HG03139 (cell line): Measurements from ENCODE around the gene CEP170B.
"Not testable (repeated sequence)": the region's sequence is repeated elsewhere in the genome, so short reads cannot be mapped to it uniquely, and the experiment has no call there.

Experiments
- ATAC-seq: cut with Tn5 transposase; IDR thresholded peaks from one replicate; pipeline ENCODE4 v1.9.1; 2021; ENCODE audit not compliant: unreplicated experiment

Gene CEP170B

DNA sequence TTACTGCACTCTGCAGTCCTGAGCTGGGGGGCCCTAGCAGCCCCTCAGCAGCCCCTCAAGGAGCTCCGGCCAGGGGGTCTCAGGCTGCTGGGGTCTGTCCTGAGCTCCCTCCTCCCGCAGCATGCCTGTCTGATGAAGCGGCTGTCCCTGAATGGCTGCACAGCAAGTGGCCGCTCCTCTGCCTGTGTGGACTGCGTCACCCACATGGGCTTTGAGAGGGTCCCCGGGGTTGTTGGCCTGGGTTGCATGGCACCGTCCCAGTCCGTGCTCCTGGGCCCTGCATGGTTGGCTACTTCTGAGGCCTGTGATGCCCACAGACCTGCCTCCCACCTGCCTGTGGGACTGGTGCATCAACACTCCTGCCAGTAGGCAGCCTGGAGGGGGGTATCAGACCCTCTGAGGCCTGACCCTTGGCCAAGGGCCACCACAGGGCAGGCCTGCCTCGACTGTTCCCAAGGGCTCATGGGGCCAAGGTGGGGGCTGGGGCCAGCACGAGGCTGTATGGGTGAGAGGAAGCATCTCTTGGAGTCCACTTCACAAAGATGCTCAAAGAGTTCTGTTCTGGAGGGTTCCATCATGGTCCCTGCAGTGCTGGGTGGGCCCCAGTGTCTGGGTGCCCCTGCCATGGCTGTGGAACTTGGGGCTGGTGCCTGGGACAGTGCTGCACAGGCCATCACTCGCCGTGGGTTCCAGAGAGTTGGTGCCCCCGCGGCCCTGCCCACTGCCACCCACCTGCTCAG, 12.2 kb downstream of the CEP170B start:
- no peak for ATAC-seq

DNA sequence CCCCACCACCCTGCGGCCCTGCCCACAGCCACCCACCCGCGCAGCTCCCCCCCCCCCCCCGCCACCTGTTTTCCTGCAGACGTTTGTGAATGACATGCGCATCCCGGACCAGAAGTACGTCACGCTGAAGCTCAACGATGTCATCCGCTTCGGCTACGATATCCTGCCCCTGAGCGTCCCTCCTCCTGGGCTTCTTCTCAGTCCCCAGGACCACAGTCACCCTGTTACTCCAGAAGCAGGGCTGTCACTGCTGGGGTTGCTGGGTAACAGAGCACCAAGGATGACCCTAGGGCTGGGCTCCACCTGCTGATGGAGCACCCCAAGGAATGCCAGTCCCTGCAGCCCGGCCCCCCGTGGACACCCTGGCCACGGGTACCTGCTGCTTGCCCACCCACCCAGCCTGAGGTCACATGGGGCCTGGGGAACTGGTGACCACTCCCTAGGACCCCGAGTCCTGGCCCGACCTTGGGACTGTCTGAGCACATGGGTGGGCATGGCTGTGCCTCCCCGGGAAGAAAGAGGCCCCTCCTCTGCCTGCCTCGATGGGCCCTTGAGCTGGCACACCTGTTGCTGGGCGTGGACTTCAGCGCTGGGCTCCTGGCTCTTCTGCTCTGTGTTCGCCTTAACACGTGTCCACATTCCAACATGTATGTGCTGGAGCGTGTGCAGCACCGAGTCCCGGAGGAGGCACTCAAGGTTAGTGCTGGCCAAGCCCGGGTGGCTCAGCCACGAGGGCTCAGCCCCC, 12.9 kb downstream of the CEP170B start:
- no peak for ATAC-seq

DNA sequence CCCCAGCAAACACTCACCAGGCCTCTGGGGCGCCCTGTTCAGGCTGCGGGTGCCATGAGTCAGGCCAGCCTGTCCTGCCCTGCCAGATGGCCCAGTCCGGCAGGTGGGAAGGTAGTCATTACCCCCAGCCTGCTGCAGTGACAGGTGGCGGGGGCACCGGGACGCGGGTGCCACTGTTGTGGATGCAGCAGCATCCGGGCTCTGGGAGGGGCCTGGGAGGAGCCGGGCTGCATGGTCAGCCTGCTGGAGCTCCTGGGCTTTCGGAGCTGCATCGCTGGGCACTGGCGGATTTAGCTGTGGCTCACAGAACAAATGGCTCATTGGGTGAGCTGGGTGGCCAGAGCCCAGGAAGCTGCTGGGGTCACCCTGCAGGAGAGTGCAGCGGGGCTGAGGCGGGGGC, 13.5 kb downstream of the CEP170B start:
- ATAC-seq: no peak

DNA sequence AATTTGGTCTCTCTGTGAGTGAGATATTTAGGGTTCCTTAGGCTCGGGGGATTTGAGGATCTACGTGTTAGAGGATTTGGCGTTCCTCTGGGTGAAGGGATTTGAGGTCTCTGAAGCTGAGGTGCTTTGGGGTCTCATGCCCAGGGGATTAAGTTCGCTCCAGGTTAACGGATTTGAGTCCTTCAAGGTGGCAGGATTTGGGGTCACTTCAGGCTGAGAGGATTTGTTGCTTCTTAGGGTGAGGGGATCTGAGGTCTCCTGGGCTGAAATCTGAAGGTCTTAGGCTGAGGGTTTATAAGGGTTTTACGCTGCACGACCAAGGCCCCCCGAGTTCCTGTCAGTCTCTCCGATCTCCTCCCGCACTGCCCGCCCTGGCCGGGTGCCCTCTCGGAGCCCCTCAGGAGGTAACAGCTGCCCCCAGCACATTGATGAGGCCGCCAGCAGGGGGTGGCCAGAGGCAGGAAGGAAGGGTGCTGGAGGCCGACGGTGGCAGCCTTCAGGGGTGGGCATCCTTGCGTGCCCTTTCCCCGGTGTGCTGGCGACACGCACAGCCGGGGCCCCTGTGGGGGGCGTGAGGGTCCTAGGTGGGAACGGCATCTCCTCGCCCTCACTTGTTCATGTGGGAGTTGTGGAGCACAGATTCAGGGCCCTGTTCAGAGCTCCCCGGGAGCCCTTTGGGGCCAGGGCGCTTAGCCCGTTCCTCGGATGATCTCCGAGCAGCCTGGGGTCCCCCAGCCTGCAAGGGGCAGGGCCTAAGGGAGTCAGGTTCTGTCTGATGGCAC, 14.3 kb downstream of the CEP170B start:
- ATAC-seq: no peak

DNA sequence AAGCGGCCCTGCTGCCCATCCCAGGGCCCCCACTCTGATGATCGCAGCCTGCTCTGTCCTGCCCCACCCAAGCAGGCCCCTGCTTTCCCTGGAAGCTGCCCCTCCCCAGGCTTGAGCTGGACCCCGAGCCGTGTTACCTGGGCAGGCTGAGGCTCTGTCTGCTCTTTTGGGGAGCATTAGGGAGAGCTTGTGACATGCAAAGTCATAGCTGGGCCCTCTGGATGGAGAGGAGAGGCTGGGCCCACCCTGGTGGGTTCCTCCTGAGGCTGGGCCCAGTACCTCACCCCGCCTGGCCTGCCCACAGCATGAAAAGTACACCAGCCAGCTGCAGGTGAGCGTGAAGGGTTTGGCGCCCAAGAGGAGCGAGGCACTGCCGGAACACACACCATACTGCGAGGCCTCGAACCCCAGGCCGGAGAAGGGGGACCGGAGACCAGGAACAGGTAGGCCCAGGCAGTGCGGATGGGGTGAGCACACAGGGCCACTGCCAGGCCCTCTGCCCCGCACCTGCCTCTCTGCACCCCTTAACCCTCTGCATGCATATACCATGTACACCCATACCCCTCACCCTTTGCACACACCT, 15.0 kb downstream of the CEP170B start:
- no peak for ATAC-seq

DNA sequence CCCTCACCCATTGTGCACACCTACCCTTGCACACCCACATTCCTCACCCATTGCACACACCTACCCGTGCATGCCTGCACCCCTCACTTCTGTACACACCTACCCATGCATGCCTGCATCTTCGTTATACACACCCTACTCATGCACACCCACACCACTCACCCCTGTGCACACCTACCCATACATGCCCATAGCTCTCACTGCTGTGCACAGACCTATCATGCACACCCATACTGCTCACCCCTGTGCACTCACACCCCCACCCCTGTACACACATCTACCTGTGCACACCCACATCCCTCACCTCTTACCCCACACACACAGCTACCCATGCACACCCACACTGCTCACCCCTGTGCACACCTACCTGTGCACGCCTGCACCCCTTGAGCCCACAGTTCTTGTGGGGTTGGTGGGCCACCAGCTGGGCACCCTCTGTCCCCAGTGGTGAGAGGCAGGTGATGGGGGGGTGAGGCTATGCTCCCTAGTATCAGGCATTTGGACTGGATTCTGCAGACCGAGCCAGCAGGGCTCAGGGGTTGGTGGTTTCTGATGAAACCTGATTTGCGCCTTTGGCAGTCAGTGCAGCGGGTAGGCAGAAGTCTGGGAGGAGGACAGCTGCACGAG, 15.6 kb downstream of the CEP170B start:
- no peak for ATAC-seq

DNA sequence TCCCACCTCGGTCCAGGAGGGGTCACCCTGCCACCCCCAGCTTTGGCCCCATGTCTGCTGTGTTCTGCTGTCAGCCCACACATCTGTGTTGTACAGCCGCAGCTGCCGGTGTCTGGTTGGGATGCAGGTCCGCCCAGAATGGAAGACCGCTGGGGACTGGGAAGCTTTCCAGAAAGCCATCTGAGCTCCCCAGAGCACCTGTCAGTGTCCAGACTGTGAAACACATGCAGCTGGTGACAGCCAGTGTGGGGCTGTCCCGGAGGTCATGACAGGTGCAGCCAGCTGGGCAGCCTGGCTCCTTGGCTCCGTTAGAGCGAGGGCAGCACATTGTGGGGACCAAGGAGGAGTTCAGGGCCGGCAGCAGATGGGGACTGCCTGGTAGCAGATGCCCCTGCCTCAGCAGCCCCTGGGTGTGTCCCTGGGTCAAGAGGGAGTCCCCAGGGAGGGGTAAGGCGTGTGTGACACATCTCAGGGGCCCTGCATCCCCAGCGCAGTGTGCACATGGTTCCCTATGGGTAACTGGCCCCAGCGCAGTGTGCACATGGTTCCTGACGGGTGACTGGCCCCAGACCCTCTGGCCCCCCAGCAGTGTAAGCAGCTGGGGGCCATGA, 16.4 kb downstream of the CEP170B start:
- ATAC-seq: no peak

DNA sequence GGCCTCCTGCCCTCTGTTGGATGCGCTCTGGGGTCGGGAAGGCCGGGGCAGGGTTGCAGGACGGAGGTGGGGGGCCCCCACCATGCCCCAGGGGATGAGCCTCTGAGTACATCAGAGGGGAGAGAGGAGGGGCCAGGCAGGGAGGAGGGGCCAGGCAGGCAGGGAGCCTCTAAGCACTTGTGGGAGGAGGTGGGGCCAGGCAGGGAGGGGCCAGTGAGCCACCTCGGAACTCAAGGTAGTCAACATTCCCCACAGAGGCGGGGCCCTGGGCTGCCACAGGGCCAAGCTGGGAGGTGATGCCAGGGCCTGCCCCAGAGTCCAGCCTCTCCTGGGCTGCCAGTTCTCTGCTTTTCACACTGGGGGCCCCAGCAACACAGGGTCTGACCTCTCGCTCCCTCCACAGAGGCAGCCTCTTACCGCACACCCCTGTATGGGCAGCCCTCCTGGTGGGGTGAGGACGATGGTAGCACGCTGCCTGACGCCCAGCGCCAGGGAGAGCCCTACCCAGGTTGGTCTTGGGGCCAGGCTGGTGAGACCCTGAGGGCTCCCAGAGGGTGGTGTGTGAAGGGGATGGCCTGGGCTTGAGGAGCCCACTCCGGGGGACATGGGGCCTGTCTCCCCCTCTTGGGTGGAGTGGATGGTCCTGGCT, 17.4 kb downstream of the CEP170B start:
- no peak for ATAC-seq

DNA sequence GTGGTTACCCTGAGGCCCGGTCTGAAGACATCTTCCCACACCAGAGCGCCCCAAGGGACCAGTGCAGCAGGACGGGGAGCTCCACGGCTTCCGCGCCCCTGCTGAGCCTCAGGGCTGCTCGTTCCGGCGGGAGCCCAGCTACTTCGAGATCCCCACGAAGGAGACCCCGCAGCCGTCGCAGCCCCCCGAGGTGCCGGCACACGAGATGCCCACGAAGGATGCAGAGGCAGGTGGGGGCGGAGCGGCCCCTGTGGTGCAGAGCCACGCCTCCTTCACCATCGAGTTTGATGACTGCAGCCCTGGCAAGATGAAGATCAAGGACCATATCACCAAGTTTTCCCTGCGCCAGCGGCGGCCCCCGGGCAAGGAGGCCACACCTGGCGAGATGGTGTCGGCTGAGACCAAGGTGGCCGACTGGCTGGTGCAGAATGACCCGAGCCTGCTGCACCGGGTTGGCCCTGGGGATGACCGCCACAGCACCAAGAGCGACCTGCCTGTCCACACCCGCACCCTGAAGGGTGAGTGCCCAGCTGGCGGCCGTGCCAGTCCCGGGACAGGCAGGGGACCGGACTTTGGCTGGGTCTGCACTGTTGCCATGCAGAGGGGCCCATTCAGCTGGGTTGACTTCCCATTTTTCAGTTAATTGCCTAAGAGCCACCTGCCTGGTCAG, 18.1 kb downstream of the CEP170B start:
- ATAC-seq: no peak

DNA sequence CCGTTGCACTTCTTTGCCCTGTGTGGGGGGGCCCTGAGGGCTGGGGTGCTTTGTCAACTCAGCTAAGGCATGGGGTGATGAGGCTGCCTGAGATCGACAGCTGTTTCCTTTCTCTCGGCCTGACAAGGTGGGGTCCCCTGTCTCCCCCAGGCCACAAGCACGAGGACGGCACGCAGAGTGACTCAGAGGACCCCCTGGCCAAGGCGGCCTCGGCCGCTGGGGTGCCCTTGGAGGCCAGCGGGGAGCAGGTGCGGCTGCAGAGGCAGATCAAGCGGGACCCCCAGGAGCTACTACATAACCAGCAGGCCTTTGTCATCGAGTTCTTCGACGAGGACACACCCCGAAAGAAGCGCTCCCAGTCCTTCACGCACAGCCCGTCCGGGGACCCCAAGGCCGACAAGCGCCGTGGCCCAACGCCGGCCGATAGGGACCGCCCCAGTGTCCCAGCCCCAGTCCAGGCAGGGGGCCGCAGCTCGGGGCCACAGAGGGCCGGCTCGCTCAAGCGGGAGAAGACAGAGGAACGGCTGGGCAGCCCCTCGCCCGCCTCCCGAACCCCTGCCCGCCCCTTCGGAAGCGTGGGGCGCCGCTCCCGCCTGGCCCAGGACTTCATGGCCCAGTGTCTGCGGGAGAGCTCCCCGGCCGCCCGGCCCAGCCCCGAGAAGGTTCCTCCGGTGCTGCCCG, 18.8 kb downstream of the CEP170B start:
- no peak for ATAC-seq

DNA sequence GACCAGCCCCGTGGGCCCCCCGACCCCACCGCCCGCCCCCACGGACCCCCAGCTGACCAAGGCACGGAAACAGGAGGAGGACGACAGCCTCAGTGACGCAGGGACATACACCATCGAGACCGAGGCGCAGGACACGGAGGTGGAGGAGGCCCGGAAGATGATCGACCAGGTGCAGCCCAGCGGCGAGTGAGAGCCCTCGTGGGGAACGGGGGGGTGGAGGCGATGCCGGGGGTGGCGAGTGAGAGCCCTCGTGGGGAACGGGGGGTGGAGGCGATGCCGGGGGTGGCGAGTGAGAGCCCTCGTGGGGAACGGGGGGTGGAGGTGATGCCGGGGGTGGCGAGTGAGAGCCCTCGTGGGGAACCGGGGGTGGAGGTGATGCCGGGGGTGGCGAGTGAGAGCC, 19.3 kb downstream of the CEP170B start:
- not testable (repeated sequence) for ATAC-seq

DNA sequence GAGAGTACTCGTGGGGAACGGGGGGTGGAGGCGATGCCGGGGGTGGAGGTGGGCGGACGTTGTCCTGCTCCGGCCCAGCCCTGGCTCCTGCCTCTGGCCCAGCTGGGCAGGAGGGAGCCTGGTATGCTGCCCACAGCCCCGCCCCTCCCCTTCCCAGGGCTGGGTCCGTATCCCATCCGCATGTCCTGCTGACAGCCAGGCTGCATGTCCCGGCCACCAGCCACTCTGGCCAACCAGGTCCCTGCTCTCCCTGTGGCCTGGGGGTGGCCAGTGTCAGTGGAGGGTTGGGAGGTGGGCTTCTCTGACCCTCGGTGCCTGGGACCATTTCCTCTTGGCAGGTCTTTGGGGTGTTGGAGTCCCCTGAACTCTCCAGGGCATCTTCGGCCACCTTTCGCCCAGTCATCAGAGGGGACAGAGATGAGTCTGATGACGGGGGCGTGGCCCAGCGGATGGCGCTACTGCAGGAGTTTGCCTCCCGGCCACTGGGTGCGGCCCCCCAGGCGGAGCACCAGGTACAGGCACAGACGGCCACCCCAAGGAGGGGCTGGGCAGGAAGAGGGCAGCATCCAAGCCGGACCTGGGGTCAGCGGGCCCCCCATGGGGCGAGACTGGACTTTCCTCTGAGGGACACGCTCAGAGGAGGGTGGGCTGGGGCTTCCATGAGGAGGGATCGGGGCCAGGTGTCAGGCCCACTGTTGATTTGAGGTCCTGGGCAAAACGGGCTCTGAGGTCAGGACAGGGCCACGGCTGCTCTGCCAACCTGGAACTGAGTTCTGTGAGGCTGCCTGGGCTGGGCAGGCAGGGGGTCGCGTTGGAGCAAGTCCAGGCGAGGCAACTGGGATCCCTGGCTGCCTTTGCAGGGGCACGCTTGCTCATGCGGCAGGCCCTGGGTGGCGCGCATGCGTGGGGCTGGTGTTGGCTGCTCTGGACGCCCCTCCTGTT, 20.2 kb downstream of the CEP170B start:
- ATAC-seq: no peak

DNA sequence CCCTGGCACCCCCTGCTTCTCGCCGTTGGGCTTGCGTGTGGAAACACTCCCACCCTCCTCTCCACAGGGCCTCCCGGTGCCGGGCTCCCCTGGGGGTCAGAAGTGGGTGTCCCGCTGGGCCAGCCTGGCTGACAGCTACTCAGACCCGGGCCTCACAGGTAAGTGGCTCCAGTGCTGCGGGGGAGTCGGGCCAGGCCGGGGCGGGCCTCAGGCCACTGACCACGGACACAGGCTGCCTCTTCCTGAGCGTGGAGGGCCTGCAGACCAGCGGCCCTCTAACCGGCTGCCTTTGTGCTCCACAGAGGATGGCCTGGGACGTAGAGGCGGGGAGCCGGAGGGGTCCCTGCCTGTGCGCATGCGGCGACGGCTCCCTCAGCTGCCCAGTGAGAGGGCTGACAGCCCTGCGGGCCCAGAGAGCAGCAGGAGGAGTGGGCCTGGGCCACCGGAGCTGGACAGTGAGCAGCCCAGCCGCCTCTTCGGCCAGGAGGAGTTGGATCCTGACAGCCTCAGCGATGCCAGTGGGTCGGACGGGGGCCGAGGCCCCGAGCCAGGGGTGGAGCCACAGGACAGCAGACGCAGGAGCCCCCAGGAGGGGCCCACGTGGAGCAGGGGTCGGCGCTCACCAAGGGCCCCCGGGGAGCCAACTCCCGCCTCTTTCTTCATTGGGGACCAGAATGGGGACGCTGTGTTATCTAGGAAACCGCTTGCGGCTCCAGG, 21.1 kb downstream of the CEP170B start:
- no peak for ATAC-seq

DNA sequence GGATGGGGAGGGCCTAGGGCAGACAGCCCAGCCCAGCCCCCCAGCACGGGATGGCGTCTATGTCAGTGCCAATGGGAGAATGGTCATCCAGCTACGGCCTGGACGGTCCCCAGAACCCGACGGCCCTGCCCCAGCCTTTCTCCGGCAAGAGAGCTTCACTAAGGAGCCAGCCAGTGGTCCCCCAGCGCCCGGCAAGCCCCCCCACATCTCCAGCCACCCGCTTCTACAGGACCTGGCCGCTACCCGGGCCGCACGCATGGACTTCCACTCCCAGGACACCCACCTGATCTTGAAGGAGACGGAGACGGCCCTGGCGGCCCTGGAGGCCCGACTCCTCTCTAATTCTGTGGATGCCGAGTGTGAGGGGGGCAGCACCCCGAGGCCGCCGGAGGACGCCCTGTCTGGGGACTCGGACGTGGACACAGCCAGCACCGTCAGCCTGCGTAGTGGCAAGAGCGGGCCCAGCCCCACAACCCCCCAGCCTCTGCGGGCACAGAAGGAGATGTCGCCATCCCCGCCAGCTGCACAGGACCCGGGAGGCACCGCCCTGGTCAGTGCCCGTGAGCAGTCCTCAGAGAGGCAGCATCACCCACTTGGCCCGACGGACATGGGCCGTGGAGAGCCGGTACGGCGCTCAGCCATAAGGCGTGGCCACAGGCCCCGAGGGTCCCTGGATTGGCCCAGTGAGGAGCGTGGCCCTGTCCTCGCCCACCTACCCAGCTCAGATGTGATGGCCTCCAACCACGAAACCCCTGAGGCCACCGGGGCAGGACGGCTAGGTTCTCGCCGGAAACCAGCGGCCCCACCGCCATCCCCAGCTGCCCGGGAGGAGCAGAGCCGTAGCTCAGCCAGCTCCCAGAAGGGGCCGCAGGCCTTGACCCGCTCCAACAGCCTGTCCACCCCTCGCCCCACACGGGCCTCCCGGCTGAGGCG, 21.9 kb downstream of the CEP170B start:
- ATAC-seq: no peak

DNA sequence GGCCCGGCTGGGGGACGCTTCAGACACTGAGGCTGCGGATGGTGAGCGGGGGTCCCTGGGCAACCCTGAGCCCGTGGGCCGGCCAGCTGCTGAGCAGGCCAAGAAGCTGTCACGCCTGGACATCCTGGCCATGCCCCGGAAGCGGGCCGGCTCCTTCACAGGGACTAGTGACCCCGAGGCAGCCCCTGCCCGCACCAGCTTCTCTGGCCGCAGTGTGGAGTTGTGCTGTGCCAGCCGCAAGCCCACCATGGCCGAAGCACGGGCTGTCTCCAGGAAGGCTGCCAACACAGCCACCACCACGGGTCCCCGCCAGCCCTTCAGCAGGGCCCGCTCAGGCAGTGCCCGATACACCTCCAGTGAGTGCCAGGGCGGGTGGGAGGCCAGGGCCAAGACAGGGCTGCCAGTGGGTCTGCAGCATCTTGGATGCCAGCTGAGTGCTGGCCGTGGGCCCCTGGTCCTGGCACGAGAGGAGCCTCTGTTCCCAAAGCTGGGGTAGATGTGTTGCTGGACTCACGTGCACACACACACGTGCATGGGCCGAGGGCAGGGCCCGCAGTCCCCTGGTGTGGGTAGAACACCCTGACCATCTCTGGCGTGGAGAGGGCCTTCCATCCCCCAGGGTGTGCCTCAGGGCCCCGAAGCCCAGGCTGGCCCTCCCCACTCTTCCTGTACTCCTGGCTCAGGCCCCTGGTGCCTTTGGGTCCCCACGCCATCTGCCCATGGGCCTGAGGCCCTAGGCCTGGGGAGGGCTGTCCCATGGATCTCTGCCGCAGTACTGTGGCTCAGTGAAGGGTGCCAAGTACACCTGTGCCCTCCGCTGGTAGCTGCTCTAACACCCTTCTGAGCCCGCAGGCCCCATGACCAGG, 22.8 kb downstream of the CEP170B start:
- no peak for ATAC-seq
